ENCODE measurements around the gene DICER1. TPM values are rescaled to one million over a fixed set of nuclear protein-coding genes. Genes with fewer than 3 reads are reported as not detected.

DICER1 gene
- total RNA-seq, 1 donor from 2014 or later: 64.0 TPM

DNA sequence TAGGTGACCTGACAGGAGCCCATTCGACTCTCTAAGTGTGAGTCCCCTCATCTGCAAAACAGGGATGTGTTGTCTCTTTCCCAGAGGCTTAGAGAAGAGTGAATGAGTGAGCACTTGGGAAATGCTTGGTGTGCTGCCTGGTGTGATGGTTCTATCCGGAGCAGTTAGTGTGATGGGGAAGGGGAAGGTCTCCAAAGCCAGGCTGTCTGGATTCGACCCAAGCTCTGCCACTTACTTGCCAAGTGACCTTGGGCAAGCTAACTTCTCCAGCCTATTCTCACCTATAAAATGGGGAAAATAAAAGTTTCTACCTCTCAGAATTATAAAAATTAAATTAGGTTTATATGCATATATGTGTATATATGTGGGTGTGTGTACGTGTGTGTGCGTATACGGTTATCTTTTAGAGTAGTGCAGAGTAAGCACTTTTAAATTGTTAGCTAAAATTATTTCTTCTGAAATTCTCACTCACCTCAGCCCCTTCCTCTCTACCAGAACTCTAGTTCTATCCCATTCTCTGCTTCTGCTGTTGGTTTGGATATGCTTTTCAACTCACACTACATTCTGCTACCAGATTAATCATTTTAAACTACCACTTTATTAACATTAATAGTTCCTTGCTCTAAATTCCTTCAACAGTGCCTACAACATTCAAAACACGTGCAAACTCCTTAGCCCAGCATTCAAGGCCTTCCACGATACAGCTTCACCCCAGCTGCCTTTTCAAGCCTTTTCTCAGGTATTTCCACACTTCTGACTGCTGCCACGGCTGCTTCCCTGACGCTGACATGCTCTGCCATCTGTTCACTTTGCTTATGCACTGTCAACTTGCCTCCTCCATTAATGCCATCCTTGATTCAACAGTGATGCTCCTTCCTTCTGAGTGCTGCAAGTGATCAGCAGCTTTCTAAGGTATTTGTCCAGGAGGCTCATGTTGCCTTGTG is 55.3 kb downstream of the DICER1 start:
- Mint-ChIP-seq H3K27ac (no peak overlapping the region), H3K27me3 (ENCODE audit: low read depth) (no peaks in the 10 kb centered on the region), H3K4me3 (ENCODE audit: low read depth) (no peak overlapping the region), H3K4me1 (ENCODE audit: low read depth) (peaks cover 7% of the 10 kb centered on the region), H3K36me3 (ENCODE audit: low read depth) (peaks cover 51% of the 10 kb centered on the region), H3K9me3 (no peaks in the 10 kb centered on the region)
- DNase-seq (ENCODE audit: low spot score): no peak
- intact Hi-C loops (cut with micrococcal nuclease): no loop called here

DNA sequence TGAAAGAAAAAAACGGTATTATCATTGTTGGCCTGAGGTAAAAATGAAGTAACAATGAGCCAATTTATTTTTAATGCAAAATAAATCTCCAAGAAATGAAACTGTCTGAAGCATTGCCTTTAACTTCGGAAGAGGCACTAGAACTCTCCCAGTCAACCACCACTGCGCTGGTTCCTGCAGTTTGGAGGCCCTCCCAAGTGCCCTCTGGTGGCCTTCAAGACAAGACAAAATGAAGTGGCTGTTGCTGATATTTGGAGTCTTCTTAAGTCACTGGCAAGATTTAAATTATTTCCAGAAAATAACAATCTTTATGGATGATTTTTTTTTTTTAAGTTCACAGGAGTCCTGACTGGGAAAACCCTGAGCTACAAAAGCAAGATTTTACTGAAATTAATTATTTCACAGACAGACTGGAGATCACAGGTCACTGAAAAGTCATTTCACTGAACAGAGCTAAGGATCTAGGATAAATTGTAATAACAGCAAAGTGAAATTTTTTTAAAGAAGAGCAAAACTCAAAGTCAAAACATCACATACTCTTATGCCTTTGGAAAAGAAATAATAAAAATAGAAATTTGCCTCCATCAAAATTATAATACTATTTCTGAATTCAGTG is 58.2 kb downstream of the DICER1 start:
- peaks cover 61% of the 10 kb centered on the region for H3K36me3 Mint-ChIP-seq (ENCODE audit: low read depth)
- peaks cover 7% of the 10 kb centered on the region for H3K4me1 Mint-ChIP-seq (ENCODE audit: low read depth)
- intact Hi-C loops (cut with micrococcal nuclease): loop anchor here (10.0 kb wide), 1 partner anchor 414 kb away; no protein-coding TSS in a partner anchor
- no peak overlapping the region for H3K27ac Mint-ChIP-seq
- no peak overlapping the region for H3K4me3 Mint-ChIP-seq (ENCODE audit: low read depth)
- no peak for DNase-seq (ENCODE audit: low spot score)
- no peaks in the 10 kb centered on the region for H3K9me3 Mint-ChIP-seq
- H3K27me3 Mint-ChIP-seq (ENCODE audit: low read depth): no peaks in the 10 kb centered on the region

DNA sequence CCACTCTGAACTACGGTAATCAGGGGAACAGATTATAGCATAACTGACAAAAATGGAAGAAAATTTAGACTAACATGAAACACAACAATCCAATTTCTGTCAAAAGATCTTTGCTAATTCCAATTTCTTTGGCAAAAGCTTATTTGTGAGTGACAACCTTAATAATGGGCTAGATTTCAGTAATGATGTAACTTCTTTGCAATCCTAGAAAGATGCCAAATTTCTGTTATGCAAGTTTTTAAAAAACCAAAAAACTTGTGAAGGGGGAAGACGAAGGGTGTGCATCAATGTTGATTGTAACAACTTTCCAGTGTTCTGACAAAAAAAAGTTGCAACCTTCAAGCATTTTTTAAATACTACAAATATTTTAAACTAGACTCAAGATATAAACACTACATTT is 59.9 kb downstream of the DICER1 start:
- no peak overlapping the region for H3K4me3 Mint-ChIP-seq (ENCODE audit: low read depth)
- no peaks in the 10 kb centered on the region for H3K9me3 Mint-ChIP-seq
- intact Hi-C loops (cut with micrococcal nuclease): loop anchor here (10.0 kb wide), 1 partner anchor 413 kb away; no protein-coding TSS in a partner anchor
- peaks cover 7% of the 10 kb centered on the region for H3K4me1 Mint-ChIP-seq (ENCODE audit: low read depth)
- no peak overlapping the region for H3K27ac Mint-ChIP-seq
- peaks cover 58% of the 10 kb centered on the region for H3K36me3 Mint-ChIP-seq (ENCODE audit: low read depth)
- no peaks in the 10 kb centered on the region for H3K27me3 Mint-ChIP-seq (ENCODE audit: low read depth)
- DNase-seq (ENCODE audit: low spot score): no peak

DNA sequence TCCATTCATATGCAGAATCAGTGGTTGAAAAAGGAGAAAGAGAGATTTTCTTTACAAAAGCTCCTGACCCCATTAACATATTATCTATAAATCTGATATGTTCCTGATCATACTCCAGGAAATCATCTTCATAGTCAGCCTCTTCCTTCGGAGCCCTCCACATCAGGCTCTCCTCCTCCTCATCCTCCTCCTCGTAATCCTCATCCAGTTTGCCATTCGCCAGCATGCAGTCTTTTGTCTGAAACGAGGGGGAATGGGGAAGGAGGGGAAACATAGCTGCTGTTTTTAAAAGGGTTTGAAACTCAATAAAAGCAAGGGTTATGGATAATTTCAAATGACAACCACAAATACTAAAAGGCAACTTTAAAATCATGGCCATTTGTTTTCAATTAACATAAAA is 60.9 kb downstream of the DICER1 start:
- no peaks in the 10 kb centered on the region for H3K27me3 Mint-ChIP-seq (ENCODE audit: low read depth)
- intact Hi-C loops (cut with micrococcal nuclease): loop anchor here (10.0 kb wide), 1 partner anchor 412 kb away; no protein-coding TSS in a partner anchor

DNA sequence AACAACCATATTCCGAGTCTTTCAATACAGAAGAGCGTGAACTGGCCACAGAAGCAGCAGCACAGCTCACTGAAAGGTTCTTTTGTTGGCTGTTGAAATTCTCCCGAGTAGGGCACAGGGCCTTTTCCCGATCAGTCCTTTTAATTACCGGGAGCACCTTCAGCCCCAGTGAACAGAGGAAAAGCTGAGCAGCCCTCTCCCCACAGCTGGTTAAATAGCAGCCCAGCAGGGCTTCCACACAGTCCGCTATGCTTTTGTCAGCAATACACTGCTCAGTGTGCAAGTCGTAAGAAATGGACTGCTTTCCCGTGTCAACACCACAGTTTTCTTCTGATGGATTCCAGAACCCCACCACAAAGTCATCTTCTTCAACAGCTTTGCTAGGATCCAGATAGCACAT is 61.3 kb downstream of the DICER1 start:
- H3K9me3 Mint-ChIP-seq: no peaks in the 10 kb centered on the region
- H3K27ac Mint-ChIP-seq: no peak overlapping the region
- intact Hi-C loops (cut with micrococcal nuclease): loop anchor here (10.0 kb wide), 1 partner anchor 411 kb away; no protein-coding TSS in a partner anchor
- peaks cover 60% of the 10 kb centered on the region for H3K36me3 Mint-ChIP-seq (ENCODE audit: low read depth)
- no peaks in the 10 kb centered on the region for H3K27me3 Mint-ChIP-seq (ENCODE audit: low read depth)
- H3K4me1 Mint-ChIP-seq (ENCODE audit: low read depth): peaks cover 7% of the 10 kb centered on the region
- no peak for DNase-seq (ENCODE audit: low spot score)
- no peak overlapping the region for H3K4me3 Mint-ChIP-seq (ENCODE audit: low read depth)

More for the DNA sequence above, 60.9 kb downstream of the DICER1 start:
- H3K27ac Mint-ChIP-seq: no peak overlapping the region
- peaks cover 7% of the 10 kb centered on the region for H3K4me1 Mint-ChIP-seq (ENCODE audit: low read depth)
- no peak overlapping the region for H3K4me3 Mint-ChIP-seq (ENCODE audit: low read depth)
- H3K36me3 Mint-ChIP-seq (ENCODE audit: low read depth): peaks cover 56% of the 10 kb centered on the region
- H3K9me3 Mint-ChIP-seq: no peaks in the 10 kb centered on the region
- no peak for DNase-seq (ENCODE audit: low spot score)

DNA sequence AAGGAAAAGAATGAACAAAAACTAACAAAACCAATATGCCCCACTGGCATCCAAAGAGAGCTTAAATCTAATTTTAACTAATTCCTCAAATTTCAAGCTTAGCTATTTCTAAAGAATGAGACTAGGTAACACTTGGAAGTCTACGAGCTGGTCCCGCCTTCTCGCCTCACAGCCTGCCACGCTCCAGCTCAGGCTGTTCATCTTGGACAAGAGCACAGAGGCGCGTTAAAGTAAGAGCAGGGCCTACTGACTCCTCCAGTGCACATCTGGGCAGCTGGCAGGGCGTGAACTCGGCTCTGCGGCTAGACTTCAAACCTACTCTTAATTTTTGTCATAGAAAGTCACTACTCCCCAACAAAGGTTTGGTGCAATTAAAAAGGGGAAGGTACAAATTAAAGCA is 64.6 kb downstream of the DICER1 start:
- H3K36me3 Mint-ChIP-seq (ENCODE audit: low read depth): peaks cover 66% of the 10 kb centered on the region
- no peaks in the 10 kb centered on the region for H3K4me1 Mint-ChIP-seq (ENCODE audit: low read depth)
- no peak overlapping the region for H3K27ac Mint-ChIP-seq
- intact Hi-C loops (cut with micrococcal nuclease): loop anchor here (10.0 kb wide), 1 partner anchor 408 kb away; no protein-coding TSS in a partner anchor
- H3K9me3 Mint-ChIP-seq: no peaks in the 10 kb centered on the region
- H3K4me3 Mint-ChIP-seq (ENCODE audit: low read depth): no peak overlapping the region
- no peaks in the 10 kb centered on the region for H3K27me3 Mint-ChIP-seq (ENCODE audit: low read depth)
- no peak for DNase-seq (ENCODE audit: low spot score)

DNA sequence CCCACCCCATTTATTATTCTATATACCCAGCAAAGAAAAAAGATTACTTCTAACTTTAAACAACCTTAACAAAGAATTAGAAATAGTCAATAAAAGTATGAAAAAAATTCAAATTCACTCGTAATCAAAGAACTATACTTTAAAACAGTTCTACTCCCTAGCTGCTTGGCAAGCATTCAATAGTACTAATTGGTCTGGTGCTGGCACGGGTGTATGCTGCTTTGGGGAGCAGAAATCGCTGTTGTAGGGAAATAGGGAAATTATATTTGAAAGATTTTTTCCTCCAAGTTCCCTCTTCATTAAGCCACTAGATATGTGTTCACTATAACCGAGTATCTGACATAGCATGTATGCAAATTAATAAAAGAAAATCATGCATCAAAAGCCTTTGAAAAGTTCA is 65.7 kb downstream of the DICER1 start:
- intact Hi-C loops (cut with micrococcal nuclease): loop anchor here (10.0 kb wide), 1 partner anchor 407 kb away; no protein-coding TSS in a partner anchor
- no peak overlapping the region for H3K27ac Mint-ChIP-seq

DNA sequence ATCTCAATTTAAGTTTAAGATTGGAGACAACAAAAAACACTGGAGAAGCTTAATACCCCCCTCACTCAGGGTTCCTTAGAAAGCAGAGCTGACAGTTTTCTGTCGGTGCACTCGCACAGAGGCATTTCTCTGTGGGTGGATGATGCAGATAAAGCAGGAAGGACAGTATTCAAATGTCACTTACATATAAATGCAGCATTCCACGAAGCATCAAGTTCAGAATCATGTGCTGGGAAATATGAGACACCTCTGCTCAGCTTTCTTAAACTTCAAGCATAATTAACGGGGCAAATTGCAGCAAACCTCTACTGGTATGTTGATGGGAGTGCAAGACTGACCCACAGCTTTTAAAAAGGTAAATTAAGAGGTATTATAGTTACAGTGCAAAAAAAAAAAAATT is 68.7 kb downstream of the DICER1 start:
- no peaks in the 10 kb centered on the region for H3K9me3 Mint-ChIP-seq
- peaks cover 51% of the 10 kb centered on the region for H3K36me3 Mint-ChIP-seq (ENCODE audit: low read depth)
- no peaks in the 10 kb centered on the region for H3K4me1 Mint-ChIP-seq (ENCODE audit: low read depth)
- no peak overlapping the region for H3K4me3 Mint-ChIP-seq (ENCODE audit: low read depth)
- no peak overlapping the region for H3K27ac Mint-ChIP-seq
- no peaks in the 10 kb centered on the region for H3K27me3 Mint-ChIP-seq (ENCODE audit: low read depth)
- DNase-seq (ENCODE audit: low spot score): no peak
- intact Hi-C loops (cut with micrococcal nuclease): no loop called here

More for the DNA sequence above, 65.7 kb downstream of the DICER1 start:
- no peaks in the 10 kb centered on the region for H3K27me3 Mint-ChIP-seq (ENCODE audit: low read depth)
- no peaks in the 10 kb centered on the region for H3K9me3 Mint-ChIP-seq
- H3K36me3 Mint-ChIP-seq (ENCODE audit: low read depth): peaks cover 68% of the 10 kb centered on the region
- no peak overlapping the region for H3K4me3 Mint-ChIP-seq (ENCODE audit: low read depth)
- no peak for DNase-seq (ENCODE audit: low spot score)
- H3K4me1 Mint-ChIP-seq (ENCODE audit: low read depth): no peaks in the 10 kb centered on the region

DNA sequence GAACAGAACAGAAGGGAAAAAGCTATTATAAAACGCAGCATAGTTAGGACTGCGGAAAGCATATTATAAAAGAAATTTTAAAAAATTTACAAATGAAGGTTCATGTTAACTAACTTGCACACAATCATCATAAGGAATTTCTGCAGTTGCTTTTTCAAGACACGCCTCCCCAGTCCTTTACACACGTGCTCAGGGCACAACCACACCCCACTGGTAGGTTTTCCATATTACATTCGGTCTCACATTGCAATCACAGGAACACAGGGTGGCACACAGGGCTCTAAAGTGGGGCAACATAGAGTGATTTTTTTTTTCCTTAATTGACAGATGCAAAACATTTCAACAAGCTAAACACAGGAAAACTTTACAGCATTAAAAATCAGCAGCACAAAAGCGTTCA is 69.7 kb downstream of the DICER1 start:
- no peaks in the 10 kb centered on the region for H3K4me1 Mint-ChIP-seq (ENCODE audit: low read depth)
- no peak overlapping the region for H3K27ac Mint-ChIP-seq
- intact Hi-C loops (cut with micrococcal nuclease): no loop called here
- DNase-seq (ENCODE audit: low spot score): no peak
- H3K36me3 Mint-ChIP-seq (ENCODE audit: low read depth): peaks cover 41% of the 10 kb centered on the region
- H3K4me3 Mint-ChIP-seq (ENCODE audit: low read depth): no peak overlapping the region
- H3K27me3 Mint-ChIP-seq (ENCODE audit: low read depth): no peaks in the 10 kb centered on the region
- H3K9me3 Mint-ChIP-seq: no peaks in the 10 kb centered on the region

DNA sequence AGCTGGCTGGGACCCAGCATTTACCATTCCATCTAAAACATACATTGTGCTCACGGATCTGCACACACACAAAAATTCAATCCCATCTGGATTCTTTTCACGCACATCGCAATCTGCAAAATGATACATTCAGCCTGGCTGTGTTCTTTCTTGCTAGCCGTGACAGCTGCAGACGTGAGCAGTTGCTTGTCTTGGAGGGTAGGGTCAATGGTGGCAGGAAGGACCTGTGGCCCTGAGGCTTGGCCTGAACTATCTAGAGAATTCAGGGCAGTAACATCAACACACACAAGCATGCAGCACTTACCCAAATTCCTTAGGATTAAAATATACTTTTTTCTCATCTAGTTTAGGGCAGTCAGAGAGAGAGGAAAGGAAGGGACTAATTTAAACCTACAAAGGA is 72.0 kb downstream of the DICER1 start:
- H3K27ac Mint-ChIP-seq: no peak overlapping the region
- intact Hi-C loops (cut with micrococcal nuclease): no loop called here
- H3K27me3 Mint-ChIP-seq (ENCODE audit: low read depth): no peaks in the 10 kb centered on the region
- no peaks in the 10 kb centered on the region for H3K4me1 Mint-ChIP-seq (ENCODE audit: low read depth)
- peaks cover 28% of the 10 kb centered on the region for H3K36me3 Mint-ChIP-seq (ENCODE audit: low read depth)
- no peak overlapping the region for H3K4me3 Mint-ChIP-seq (ENCODE audit: low read depth)
- H3K9me3 Mint-ChIP-seq: no peaks in the 10 kb centered on the region
- DNase-seq (ENCODE audit: low spot score): no peak

DNA sequence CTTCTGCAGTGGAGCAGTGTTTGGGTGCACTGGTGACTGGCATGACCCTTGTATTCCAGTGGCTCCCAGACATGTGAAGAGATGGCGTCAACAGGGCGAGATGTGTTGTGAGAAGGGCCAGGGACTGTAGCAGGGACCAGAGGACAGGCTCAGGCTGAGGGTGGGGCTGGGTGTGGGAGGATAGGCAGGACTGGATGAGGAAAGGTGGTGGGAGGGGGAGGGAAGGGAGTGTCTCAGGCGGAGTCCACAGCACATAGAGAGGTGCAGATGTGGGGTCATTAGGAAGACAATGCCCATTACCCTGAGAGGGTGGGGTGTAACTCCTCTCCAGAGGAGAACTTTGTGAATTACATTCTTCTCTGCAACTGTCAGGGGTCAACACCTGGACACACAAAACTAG is 78.5 kb downstream of the DICER1 start:
- Mint-ChIP-seq H3K27ac (no peak overlapping the region), H3K36me3 (ENCODE audit: low read depth) (no peaks in the 10 kb centered on the region), H3K4me3 (ENCODE audit: low read depth) (no peak overlapping the region), H3K4me1 (ENCODE audit: low read depth) (no peaks in the 10 kb centered on the region), H3K27me3 (ENCODE audit: low read depth) (no peaks in the 10 kb centered on the region), H3K9me3 (no peaks in the 10 kb centered on the region)
- DNase-seq (ENCODE audit: low spot score): no peak
- intact Hi-C loops (cut with micrococcal nuclease): no loop called here

DNA sequence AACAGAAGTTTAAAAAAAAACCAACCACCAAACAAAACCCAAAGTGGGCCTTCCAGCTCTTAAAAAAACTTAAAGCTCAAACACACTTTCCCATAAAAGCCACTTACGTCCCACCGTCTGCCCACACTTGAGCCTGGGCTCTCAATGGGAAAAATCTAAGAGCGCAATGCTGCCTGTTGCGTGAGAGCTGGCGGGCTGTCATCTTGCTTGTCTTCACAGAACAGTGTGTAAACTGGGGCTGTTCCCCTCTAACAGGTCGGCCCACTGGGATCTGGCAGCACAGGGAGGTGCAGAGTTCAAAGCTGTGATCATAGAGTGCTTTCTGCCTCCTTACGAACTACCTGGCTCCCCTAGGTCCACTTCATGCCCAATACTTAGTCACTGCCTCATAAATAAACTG is 80.0 kb downstream of the DICER1 start:
- H3K4me1 Mint-ChIP-seq (ENCODE audit: low read depth): no peaks in the 10 kb centered on the region

DNA sequence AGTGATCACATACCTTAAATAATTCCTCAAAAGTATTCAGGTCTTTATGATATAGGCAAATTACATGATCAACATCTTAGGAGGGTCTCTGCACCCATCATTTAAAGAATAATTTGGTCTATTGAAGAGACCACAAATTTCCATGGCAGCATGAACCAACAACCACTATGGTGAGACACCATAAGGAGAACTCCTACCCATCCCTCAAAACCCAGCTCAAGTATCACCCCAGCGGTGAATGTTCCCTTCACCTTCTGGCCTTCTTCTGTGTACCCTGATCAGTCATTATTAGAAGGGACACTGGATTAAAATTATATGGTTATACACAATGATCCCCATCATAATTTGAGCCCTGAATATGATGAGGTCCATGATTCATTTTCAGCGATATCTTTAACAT is 81.5 kb downstream of the DICER1 start:
- intact Hi-C loops (cut with micrococcal nuclease): no loop called here
- no peaks in the 10 kb centered on the region for H3K4me1 Mint-ChIP-seq (ENCODE audit: low read depth)
- no peaks in the 10 kb centered on the region for H3K36me3 Mint-ChIP-seq (ENCODE audit: low read depth)
- H3K9me3 Mint-ChIP-seq: no peaks in the 10 kb centered on the region
- DNase-seq (ENCODE audit: low spot score): no peak
- H3K27ac Mint-ChIP-seq: no peak overlapping the region
- H3K4me3 Mint-ChIP-seq (ENCODE audit: low read depth): no peak overlapping the region
- peaks cover 2% of the 10 kb centered on the region for H3K27me3 Mint-ChIP-seq (ENCODE audit: low read depth)

More for the DNA sequence above, 80.0 kb downstream of the DICER1 start:
- H3K9me3 Mint-ChIP-seq: no peaks in the 10 kb centered on the region
- no peak overlapping the region for H3K27ac Mint-ChIP-seq
- intact Hi-C loops (cut with micrococcal nuclease): no loop called here
- no peak for DNase-seq (ENCODE audit: low spot score)
- no peak overlapping the region for H3K4me3 Mint-ChIP-seq (ENCODE audit: low read depth)
- H3K27me3 Mint-ChIP-seq (ENCODE audit: low read depth): peaks cover 2% of the 10 kb centered on the region
- H3K36me3 Mint-ChIP-seq (ENCODE audit: low read depth): no peaks in the 10 kb centered on the region

All from activated T-helper 2 cell treated with anti-CD3 and anti-CD28 coated beads, Interferon-gamma antibody, Interleukin-2, Interleukin-4, amounts not matched to agents 10 μg/mL and 5 μg/mL and 100 μg/mL, durations not matched to agents 14 hours and 24 hours and 36 hours (primary cell).